ENCODE data around the gene BMP6. TPM values are rescaled to one million over a fixed set of nuclear protein-coding genes. Genes with fewer than 3 reads are reported as not detected.

The BMP6 gene
- total RNA-seq, 2 experiments from 2014 or later, result 0.14 to 0.27 TPM

GRCh38 chr6:7730784-7731227, 4.9 kb downstream of the BMP6 start:
- POLR2A ChIA-PET, result no interaction called here
- H3K27ac Mint-ChIP-seq, result no peak overlapping the region
- no peak for ATAC-seq
- peaks cover 64% of the 10 kb centered on the region for H3K27me3 Mint-ChIP-seq
- no peaks in the 10 kb centered on the region for H3K9me3 Mint-ChIP-seq (ENCODE audit: low read depth)
- intact Hi-C loops (cut with DNase I, micrococcal nuclease), result no loop called here
- no peaks in the 10 kb centered on the region for H3K36me3 Mint-ChIP-seq (ENCODE audit: low read depth)
- H3K4me3 Mint-ChIP-seq, result no peak overlapping the region
- no peak for DNase-seq
- CTCF ChIA-PET, result interaction anchor here (0.7 to 1.2 kb wide), 4 partner anchors 9 to 488 kb away, joined by 3 to 5 read pairs (median 4); no protein-coding TSS in a partner anchor
- H3K4me1 Mint-ChIP-seq, result peaks cover 14% of the 10 kb centered on the region

- Mint-ChIP-seq H3K4me3 (no peak overlapping the region), H3K27me3 (peaks cover 64% of the 10 kb centered on the region), H3K4me1 (peaks cover 12% of the 10 kb centered on the region), H3K9me3 (ENCODE audit: low read depth) (no peaks in the 10 kb centered on the region), H3K27ac (no peak overlapping the region), H3K36me3 (ENCODE audit: low read depth) (no peaks in the 10 kb centered on the region)
- CTCF ChIA-PET, result interaction anchor here (0.7 to 1.3 kb wide), 4 partner anchors 9 to 39 kb away, joined by 3 to 4 read pairs (median 4); no protein-coding TSS in a partner anchor
- POLR2A ChIA-PET, result no interaction called here
- intact Hi-C loops (cut with DNase I, micrococcal nuclease), result no loop called here
- ATAC-seq (no peak), DNase-seq (no peak)
Observed at GRCh38 chr6:7731294-7731693, 5.4 kb downstream of the BMP6 start.

DNA sequence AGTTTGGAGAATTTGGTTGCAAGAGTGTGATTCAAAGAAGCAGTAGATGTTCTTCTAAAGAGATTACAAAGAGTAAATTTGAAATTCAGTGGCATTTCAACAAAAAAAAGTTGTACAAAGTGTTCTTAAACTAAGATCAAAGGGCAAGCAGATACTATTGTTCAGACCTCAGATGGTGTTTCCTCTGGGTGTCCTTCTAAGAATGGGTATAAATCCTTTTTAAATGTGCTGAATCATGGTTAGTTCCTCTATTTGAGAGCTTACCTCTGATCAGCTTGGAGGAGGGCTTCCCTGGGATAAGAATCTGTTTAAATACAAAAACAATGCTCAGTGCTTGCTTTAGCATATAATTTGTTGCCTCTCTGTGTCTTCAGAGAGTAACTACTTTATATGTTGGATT, 6.3 kb downstream of the BMP6 start:
- intact Hi-C loops (cut with DNase I, micrococcal nuclease), result no loop called here
- DNase-seq (no peak), ATAC-seq (no peak)
- ChIA-PET CTCF (interaction anchor here (0.6 to 1.3 kb wide), 2 partner anchors 9 to 65 kb away, joined by 3 to 4 read pairs; no protein-coding TSS in a partner anchor), POLR2A (interaction anchor here (0.6 kb wide), 1 partner anchor 1029 kb away, joined by 3 read pairs; no protein-coding TSS in a partner anchor)
- Mint-ChIP-seq H3K4me1 (peaks cover 12% of the 10 kb centered on the region), H3K36me3 (ENCODE audit: low read depth) (no peaks in the 10 kb centered on the region), H3K27ac (no peak overlapping the region), H3K9me3 (ENCODE audit: low read depth) (no peaks in the 10 kb centered on the region), H3K27me3 (peaks cover 71% of the 10 kb centered on the region), H3K4me3 (no peak overlapping the region)

DNA sequence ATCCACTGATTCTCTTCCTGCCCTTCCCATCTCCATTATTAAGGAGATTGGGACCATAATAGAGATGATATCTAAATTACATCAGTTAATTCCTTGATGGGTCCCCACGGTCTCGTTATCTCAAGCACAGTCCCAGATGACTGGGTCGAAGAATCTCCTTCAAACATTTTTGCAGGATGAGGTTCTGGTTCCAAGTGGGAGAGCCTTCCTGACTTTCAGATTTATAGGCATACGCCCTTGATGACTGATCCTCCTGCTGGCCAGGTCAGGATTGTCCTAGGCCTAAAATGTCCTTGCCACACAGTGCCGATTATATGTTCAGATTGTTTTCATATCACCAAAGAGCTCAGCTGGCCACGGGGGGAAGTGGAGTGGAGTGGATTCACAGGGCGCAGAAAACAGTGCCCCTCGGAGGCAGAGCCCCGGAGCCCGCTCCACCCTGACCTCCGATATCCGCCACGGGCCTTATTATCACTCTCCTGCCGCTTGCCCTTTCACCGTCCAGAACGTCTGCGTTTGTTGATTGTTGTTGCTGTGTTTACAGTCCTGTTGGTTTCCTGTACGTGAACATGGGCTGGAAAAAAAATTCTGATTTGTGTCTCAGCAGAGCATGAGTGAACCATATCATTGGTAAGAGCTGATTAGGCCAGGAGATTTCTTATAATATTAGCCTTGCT, 8.9 kb downstream of the BMP6 start:
- Mint-ChIP-seq H3K27ac (no peak overlapping the region), H3K4me3 (no peak overlapping the region), H3K9me3 (ENCODE audit: low read depth) (no peaks in the 10 kb centered on the region), H3K4me1 (no peaks in the 10 kb centered on the region), H3K27me3 (peaks cover 55% of the 10 kb centered on the region), H3K36me3 (ENCODE audit: low read depth) (no peaks in the 10 kb centered on the region)
- ChIA-PET POLR2A (no interaction called here), CTCF (no interaction called here)
- intact Hi-C loops (cut with DNase I, micrococcal nuclease), result no loop called here
- ATAC-seq, result no peak
- no peak for DNase-seq

DNA sequence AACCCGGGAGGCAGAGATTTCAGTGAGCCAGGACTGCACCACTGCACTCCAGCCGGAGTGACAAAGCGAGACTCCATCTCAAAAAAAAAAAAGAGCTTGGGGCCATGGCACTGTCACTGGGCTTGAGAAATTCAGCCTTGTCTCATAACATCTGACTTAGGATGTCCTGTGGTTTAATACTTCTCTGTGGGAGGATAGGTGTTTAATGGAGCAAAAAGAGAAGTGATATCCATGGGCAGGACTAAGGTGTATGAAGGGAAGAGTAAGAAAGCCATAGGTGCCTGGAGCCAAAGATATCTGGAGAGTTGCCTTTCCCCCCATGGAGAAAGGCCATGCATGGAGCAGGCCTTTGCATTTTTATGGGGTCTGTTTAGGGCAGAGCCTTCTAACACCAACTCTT, 11.2 kb downstream of the BMP6 start:
- ChIA-PET CTCF (interaction anchor here (0.6 kb wide), 1 partner anchor 69 kb away, joined by 3 read pairs; no protein-coding TSS in a partner anchor), POLR2A (no interaction called here)
- H3K4me1 Mint-ChIP-seq, result no peaks in the 10 kb centered on the region
- no peak overlapping the region for H3K27ac Mint-ChIP-seq
- no peak overlapping the region for H3K4me3 Mint-ChIP-seq
- ATAC-seq, result no peak
- H3K9me3 Mint-ChIP-seq (ENCODE audit: low read depth), result no peaks in the 10 kb centered on the region
- H3K27me3 Mint-ChIP-seq, result peaks cover 47% of the 10 kb centered on the region
- intact Hi-C loops (cut with DNase I, micrococcal nuclease), result no loop called here
- no peak for DNase-seq
- no peaks in the 10 kb centered on the region for H3K36me3 Mint-ChIP-seq (ENCODE audit: low read depth)

- intact Hi-C loops (cut with DNase I, micrococcal nuclease), result no loop called here
- DNase-seq, result no peak
- Mint-ChIP-seq H3K27ac (no peak overlapping the region), H3K27me3 (peaks cover 50% of the 10 kb centered on the region), H3K4me1 (no peaks in the 10 kb centered on the region), H3K4me3 (no peak overlapping the region), H3K9me3 (ENCODE audit: low read depth) (no peaks in the 10 kb centered on the region), H3K36me3 (ENCODE audit: low read depth) (no peaks in the 10 kb centered on the region)
- CTCF ChIA-PET, result no interaction called here
- ATAC-seq, result no peak
- POLR2A ChIA-PET, result no interaction called here
Observed at GRCh38 chr6:7737867-7738266, 12.0 kb downstream of the BMP6 start.

GRCh38 chr6:7742223-7742785, 16.4 kb downstream of the BMP6 start:
- intact Hi-C loops (cut with DNase I, micrococcal nuclease), result no loop called here
- Mint-ChIP-seq H3K4me3 (no peak overlapping the region), H3K4me1 (no peaks in the 10 kb centered on the region), H3K9me3 (ENCODE audit: low read depth) (no peaks in the 10 kb centered on the region), H3K27ac (no peak overlapping the region), H3K27me3 (peaks cover 33% of the 10 kb centered on the region), H3K36me3 (ENCODE audit: low read depth) (no peaks in the 10 kb centered on the region)
- POLR2A ChIA-PET, result no interaction called here
- CTCF ChIA-PET, result interaction anchor here (0.6 kb wide), 1 partner anchor 251 kb away, joined by 4 read pairs; no protein-coding TSS in a partner anchor
- ATAC-seq (no peak), DNase-seq (no peak)

GRCh38 chr6:7745942-7746341, 20.0 kb downstream of the BMP6 start:
- H3K27ac Mint-ChIP-seq, result no peak overlapping the region
- ATAC-seq (no peak), DNase-seq (no peak)
- no peak overlapping the region for H3K4me3 Mint-ChIP-seq
- CTCF ChIA-PET, result no interaction called here
- H3K27me3 Mint-ChIP-seq, result peaks cover 25% of the 10 kb centered on the region
- intact Hi-C loops (cut with DNase I, micrococcal nuclease), result no loop called here
- POLR2A ChIA-PET, result no interaction called here
- H3K36me3 Mint-ChIP-seq (ENCODE audit: low read depth), result no peaks in the 10 kb centered on the region
- no peaks in the 10 kb centered on the region for H3K9me3 Mint-ChIP-seq (ENCODE audit: low read depth)
- no peaks in the 10 kb centered on the region for H3K4me1 Mint-ChIP-seq

DNA sequence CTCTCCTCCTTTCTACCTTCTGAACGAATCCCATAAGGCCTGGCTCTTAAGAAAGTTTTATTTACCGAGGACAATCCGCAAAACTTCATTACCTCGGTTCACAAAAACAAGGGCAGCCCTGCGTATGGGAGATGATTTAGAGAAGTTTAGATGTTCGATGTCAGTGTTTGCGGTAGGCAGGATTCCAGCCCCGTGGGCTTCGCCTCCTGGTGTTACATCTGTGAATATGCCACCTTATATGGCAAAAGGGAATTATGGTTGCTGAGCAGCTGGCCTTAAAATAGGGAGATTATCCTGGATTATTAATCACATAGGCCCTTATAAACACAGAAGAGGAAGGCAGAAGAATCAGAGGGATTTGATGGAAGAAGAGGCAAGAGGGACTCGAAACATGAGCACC, 21.1 kb downstream of the BMP6 start:
- CTCF ChIA-PET, result interaction anchor here (0.7 to 1.4 kb wide), 3 partner anchors 33 to 472 kb away, joined by 3 read pairs; no protein-coding TSS in a partner anchor
- no peaks in the 10 kb centered on the region for H3K9me3 Mint-ChIP-seq (ENCODE audit: low read depth)
- intact Hi-C loops (cut with DNase I, micrococcal nuclease), result no loop called here
- ATAC-seq (no peak), DNase-seq (no peak)
- POLR2A ChIA-PET, result no interaction called here
- no peak overlapping the region for H3K4me3 Mint-ChIP-seq
- no peak overlapping the region for H3K27ac Mint-ChIP-seq
- peaks cover 20% of the 10 kb centered on the region for H3K27me3 Mint-ChIP-seq
- no peaks in the 10 kb centered on the region for H3K36me3 Mint-ChIP-seq (ENCODE audit: low read depth)
- H3K4me1 Mint-ChIP-seq, result no peaks in the 10 kb centered on the region

GRCh38 chr6:7747433-7747832, 21.5 kb downstream of the BMP6 start:
- no peaks in the 10 kb centered on the region for H3K36me3 Mint-ChIP-seq (ENCODE audit: low read depth)
- POLR2A ChIA-PET, result interaction anchor here (0.6 kb wide), 1 partner anchor 116 kb away, joined by 5 read pairs; no protein-coding TSS in a partner anchor
- CTCF ChIA-PET, result interaction anchor here (0.8 to 1.4 kb wide), 2 partner anchors 33 to 471 kb away, joined by 3 read pairs; no protein-coding TSS in a partner anchor
- no peaks in the 10 kb centered on the region for H3K9me3 Mint-ChIP-seq (ENCODE audit: low read depth)
- DNase-seq (no peak), ATAC-seq (no peak)
- H3K27ac Mint-ChIP-seq, result no peak overlapping the region
- peaks cover 20% of the 10 kb centered on the region for H3K27me3 Mint-ChIP-seq
- H3K4me3 Mint-ChIP-seq, result no peak overlapping the region
- H3K4me1 Mint-ChIP-seq, result no peaks in the 10 kb centered on the region
- intact Hi-C loops (cut with DNase I, micrococcal nuclease), result no loop called here

DNA sequence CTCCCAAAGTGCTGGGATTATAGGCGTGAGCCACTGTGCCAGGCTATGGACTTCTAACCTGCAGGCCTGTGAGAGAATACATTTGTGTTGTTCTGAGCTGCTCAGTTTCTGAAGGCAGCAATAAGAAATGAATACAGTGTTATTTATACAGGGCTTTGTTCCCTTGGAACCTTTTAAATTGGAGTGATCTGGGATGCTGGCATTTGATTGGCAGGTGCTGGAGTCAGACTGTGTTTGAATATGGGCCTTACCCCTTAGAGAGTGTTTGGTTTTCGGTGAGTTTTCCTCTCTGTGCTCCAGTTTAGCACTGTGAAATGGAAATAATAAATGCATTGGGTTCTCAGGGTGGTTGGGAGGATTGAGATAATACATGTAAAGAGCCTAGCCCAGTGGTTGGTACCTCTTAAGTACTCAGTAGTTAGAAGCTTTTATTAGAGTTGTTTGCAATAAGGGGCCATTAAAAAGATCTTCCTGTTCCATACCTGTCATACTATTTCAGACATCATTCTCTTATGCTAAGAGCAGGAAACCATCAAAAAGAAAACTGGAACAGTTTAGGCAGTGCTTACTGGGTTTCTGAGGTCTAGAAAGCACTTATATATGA, 22.1 kb downstream of the BMP6 start:
- CTCF ChIA-PET, result interaction anchor here (0.8 kb wide), 1 partner anchor 32 kb away, joined by 3 read pairs; no protein-coding TSS in a partner anchor
- Mint-ChIP-seq H3K4me3 (no peak overlapping the region), H3K4me1 (no peaks in the 10 kb centered on the region), H3K9me3 (ENCODE audit: low read depth) (no peaks in the 10 kb centered on the region), H3K27ac (no peak overlapping the region), H3K27me3 (peaks cover 15% of the 10 kb centered on the region), H3K36me3 (ENCODE audit: low read depth) (no peaks in the 10 kb centered on the region)
- DNase-seq (no peak), ATAC-seq (no peak)
- intact Hi-C loops (cut with DNase I, micrococcal nuclease), result no loop called here
- POLR2A ChIA-PET, result interaction anchor here (0.6 kb wide), 1 partner anchor 117 kb away, joined by 5 read pairs; no protein-coding TSS in a partner anchor

Data from activated CD4-positive, alpha-beta T cell treated with anti-CD3 and anti-CD28 coated beads for 36 hours (primary cell).